Stromal cell of bone marrow (primary cell): ENCODE results near the gene CXCR2.
"Not testable (repeated sequence)": the region's sequence is repeated elsewhere in the genome, so short reads cannot be mapped to it uniquely, and the experiment has no call there.

Experiments
- DNase-seq: peaks from one replicate; pipeline ENCODE4 v3.0.0-alpha.2; 2012; ENCODE audit warnings: low read depth

Gene CXCR2

DNA sequence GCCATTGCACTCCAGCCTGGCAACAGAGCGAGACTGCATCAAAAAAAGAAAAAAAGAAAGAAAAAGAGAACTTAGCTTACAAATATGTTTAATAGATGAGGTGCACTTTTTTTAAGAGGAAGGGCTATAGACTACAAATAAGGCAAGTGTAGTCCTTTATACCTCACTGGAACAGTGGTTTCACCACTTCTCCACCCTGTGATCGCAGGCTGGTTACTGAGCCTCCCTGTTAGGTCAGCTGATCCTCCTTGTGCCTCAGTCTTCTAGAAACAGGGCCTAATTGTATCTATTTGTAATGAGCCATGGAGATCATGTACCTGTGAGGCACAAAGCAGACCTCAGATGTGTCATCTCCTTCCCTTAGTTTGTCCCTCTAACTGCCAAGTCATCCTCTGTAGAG, 4.5 kb downstream of the CXCR2 start:
- DNase-seq: no peak

DNA sequence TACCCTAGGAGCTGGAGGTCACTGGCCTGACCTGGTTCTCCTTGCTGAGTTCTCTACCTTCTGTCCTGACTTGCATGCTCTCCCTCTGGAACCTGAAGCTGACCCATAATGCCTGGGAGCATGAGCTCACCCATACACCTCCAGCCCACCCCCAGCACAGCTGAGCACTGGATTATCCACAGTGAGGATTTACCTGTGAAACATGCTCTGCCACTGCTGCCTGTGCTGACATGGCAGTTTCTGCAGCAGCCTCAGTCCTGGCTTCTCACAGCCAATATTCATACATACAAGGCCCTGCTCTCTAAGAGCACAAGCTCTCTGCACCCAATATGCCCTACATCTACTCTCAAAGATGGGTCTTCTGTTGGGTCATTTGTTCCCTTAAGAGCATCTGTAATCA, 5.0 kb downstream of the CXCR2 start:
- no peak for DNase-seq

DNA sequence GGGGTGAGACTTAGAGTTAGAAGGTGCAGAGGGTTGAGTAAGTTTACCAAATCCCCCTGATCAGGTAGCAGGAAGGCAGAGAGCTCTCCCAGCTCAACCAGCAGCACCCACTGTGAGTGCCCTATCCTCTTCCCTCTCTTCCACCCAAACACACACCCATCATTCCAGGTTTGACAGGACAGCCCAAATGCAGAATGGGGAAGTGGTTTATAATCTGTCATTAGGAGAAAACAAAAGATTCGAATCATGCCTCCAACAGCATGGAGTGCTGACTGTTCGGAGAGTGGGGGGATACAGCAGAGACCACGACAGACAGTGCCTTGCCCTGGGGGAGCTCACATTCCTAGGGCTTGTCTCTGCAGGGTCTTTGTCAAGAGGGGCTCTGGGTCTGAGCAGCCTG, 11.7 kb downstream of the CXCR2 start:
- no peak for DNase-seq

DNA sequence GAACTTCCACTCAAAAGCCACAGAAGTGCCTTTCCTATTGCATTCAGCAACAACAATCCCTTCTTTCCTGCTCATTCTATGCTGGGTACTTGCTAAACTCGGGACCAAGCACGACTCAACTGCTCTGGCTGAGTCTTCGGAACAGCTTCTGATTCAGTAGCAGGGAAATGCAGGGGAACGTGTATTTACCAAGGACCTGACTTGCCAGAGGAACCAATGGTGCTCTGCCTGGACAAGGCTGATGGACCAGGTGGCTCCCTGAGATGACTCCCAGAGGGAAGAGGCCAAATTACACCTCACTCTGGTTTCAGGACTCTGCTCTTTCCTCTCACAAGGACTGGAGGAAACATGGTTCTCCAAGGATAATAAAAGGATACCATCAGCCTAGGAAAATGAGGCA, 12.2 kb downstream of the CXCR2 start:
- no peak for DNase-seq

DNA sequence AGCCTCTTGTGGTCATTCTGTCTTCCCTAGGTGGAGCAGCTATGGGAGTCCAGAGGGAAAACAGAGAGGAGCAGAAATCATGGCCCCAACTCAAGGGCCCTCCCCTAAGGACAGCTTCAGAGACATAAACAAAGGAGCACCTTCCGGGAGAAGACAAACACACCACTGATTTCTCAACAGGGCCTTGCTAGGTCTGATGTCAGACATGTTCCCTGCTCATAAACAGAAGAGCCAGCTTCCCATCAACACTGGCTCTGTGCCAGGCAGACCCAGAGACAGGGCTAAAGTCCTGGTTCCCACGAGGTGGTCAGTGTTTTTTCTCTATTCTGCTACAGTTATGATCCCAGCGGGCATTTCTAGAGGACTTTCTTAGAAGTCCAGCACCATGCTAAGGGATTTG, 19.3 kb downstream of the CXCR2 start:
- DNase-seq: no peak

DNA sequence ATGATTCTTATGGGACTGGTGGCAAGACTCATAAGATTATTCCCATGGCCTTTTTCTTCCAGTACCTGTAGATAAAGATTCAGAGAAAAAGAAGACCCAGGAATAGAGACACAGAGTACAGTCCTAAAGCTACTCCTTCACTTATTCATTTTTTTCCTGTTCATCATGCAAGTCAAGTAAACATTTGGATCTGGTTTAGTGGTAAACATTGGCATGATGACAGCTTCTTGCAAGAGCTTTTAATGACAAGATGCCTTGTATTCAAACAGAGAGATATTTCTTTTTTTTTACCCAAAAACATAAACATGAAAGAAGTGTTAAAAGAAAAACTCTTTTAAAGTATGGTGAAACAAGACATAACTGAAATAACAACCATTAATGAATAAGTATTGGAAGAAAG, 20.2 kb downstream of the CXCR2 start:
- no peak for DNase-seq

DNA sequence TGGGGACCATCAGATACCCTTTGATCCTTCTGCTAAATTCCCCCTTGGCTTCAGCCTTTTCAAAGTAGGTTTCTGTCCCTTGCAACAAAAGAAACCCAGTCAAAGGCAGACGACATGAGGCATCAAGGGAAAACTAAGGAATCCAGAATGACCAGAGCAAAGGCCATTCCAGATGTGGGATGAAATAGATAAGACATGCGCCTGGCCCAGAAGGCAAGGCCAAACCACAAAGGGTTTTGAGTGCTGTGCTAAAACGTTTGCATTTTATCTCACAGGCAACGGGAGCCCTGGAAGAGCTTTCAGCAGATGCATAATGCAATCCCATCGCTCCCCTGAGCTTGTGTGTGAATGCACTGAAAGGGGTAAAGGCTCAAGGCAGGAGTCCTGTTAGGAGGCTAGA, 23.3 kb downstream of the CXCR2 start:
- DNase-seq: no peak

DNA sequence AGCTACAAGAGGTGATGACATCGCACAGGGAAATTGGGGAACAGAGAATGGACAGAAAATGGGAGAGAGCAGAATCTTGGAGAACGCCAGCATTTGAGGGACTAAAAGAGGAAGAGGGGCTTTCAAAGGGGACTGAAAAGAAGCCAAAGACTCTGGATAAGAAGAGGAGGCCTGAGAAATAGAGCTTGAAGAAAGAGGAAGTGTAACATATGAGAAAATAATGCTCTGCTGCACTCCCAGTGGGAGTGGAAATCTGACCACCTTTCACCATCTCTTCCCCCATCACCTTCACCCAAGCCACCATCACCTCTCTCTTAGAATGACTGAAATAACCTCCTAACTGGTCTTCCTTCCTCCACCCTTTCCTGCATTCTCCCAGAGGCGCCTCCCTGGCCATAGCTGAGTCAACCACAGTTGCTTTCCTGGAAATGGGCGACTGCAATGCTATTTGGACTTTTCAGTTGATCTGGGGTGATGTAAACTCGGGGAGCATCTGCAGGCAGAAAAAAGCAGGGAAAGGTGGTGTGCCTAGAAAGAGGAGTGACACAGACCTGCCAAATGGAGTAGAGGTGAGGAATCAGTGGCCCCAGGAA, 24.1 kb downstream of the CXCR2 start:
- no peak for DNase-seq

DNA sequence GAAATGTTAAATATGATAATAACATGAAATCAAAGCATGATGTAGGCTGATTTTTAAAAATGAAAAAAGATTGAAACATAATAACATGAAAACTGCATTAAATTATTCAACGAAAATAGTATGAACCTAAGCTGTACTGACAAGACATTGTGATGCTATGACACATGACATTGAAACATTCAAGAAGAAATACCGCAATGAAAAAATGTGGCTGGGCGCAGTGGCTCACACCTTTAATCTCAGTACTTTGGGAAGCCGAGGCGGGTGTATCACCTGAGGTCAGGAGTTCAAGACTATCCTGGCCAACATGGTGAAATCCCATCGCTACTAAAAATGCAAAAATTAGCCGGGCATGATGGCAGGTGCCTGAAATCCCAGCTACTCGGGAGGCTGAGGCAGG, 26.3 kb downstream of the CXCR2 start:
- no peak for DNase-seq

DNA sequence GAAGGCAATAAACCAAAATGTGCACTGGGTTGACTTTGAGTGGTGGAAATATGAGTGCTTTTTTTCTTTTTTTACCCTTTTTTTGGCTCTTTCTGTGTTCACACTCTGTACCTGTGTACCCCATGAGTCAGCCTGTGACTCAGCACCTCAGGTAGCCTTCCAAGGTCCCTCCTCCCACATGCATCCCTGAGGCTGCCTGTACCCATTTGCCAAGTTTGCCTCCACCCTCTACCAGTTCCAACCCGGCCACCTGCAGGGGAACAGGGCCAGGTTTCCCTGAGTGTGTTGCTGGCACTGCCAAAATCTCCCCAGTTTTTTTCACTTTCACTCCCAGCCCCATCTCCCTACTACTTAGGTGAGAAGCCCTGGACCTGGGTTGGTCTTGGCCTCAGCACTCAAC, 26.9 kb downstream of the CXCR2 start:
- DNase-seq: no peak

DNA sequence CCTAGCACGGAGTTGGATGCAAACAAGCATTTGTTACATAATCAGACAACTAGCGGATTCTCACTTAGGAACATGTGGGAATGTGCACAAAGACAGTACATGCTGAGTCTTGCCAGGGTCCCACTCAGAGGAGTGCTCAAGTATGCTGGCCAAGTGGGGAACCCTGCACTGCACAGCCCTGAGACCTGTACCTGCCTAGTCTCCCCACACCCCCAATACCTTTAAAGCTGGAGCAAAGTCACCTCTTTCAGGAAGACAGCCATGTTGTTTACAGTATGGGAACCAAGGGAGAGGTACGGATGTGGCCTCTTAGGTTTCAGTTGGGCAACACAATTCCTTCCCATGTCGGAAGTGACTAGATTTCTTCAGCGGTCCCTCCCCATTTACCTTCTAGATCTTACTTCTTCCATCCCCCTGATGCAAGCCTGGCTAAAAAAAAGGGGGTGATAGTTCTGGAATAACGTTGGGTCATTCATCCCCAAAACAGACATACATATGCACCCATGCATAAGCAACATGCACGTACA, 30.2 kb downstream of the CXCR2 start:
- DNase-seq: no peak

DNA sequence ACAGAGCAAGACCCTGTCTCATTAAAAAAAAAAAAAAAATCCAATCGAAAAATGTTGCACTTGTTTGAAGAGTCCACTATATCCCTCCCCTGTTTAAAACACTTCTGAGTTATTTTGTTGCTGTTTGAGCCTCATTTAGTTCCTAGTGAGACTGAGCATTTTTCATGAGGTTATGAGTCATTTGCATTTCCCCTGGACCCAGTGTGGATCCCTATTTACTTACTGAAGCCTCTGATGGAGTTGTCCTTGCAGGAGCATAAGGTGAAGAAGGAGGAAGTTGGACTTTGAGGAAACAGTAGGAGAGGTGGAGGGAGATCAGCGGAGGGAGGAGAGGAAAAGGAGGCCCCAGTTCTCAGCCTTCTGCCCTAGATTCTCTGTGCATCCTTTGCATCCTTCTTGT, 35.8 kb downstream of the CXCR2 start:
- DNase-seq: no peak

DNA sequence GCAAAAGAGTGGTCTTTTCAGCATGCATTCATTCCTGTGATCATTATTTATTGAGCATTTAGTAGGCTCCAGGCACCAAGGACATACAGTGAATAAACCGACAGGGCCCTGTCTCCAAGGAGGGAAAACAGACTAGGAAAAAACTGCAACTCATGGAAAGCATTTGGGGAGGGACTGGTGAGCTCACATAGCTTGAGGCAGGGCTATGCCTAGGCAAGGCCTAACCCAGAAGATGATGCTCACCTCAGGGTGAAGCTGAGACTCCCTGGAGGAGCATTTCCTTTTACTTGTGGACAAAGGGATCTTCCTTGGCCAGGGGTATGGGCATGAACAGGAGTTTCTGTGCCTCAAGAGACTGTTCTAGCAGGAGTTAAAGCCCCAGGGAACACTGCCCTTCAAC, 37.0 kb downstream of the CXCR2 start:
- no peak for DNase-seq

DNA sequence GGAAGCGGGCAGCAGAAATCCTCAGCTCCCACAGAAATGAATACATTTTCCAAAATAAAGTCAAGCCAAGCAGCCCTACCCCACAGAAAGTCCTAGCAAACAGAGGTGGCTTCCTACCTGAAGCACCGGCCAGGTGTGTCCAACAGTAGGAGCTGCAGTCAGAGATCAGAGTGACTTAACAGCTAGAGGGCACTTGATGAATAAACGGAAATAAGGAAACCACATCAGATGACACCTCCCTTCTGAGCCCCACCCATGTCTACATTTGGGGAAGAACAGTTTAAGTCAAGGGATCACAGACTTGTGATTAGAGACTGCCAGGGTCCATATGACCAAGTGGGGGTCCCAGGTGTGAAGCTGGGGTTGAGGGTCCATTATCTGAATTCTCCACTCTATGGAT, 41.0 kb downstream of the CXCR2 start, which contains the start of gene CXCR1:
TSS of gene CXCR1 (minus strand) at position 172 of the 400 bp plus-strand sequence. CDS start 1,751 bp downstream, outside the sequence.
- no peak for DNase-seq

DNA sequence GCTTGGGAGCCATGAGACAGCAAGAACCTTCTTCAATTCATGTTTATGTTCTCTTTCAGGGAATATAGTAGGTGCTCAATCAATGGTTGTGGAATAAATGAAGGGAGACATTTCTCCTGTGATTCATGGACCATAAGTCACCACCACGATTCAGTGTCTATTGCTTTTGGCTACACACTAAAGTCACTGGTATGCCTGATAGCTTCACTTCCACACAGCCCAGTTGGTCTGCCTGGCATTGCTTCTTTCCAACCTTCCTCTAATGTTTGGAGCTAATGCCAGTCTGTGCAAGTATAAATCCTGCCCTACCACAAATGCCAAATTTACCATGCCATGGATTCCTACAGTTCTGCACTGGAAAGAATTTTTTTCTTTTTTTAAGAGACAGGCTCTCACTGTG, 42.2 kb downstream of the CXCR2 start:
- DNase-seq: no peak

DNA sequence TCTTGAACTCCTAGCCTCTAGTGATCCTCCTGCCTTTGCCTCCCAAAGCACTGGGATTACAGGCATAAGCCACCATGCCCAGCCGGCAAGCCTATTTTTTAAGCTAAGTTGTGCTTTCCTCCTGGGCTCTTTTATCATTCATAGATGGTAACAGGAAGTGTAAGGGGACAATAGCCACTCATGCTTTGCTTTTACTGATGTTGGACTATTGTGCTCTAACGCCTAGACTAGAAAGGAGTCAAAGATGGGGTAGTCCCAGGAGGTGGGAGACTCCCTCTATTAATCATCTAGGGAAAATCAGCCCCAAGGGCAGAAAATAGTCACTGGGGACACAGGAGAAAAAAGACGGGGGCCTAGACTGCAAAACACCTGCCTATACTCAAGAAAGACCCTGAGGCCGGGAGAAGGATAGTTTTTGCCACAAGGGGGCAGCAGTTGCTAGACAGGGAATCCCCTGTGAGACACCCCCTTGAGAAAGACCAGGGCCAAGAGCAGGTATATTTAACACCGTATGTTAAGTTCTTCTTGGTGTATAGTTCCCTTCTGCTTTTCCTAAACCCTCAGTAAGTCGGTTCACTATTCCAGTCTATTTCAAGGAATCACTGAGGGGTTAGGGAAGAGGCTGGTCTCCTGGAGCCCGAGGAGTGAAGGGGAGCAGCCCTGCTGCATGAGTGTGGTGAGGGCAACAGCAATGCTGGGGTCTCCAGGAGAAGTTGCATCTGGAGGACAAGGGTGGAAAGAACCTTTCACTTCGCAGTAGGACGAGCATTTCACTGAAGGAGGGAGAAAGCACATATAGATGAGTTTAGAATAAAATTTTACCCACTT, 43.0 kb downstream of the CXCR2 start:
- no peak for DNase-seq

DNA sequence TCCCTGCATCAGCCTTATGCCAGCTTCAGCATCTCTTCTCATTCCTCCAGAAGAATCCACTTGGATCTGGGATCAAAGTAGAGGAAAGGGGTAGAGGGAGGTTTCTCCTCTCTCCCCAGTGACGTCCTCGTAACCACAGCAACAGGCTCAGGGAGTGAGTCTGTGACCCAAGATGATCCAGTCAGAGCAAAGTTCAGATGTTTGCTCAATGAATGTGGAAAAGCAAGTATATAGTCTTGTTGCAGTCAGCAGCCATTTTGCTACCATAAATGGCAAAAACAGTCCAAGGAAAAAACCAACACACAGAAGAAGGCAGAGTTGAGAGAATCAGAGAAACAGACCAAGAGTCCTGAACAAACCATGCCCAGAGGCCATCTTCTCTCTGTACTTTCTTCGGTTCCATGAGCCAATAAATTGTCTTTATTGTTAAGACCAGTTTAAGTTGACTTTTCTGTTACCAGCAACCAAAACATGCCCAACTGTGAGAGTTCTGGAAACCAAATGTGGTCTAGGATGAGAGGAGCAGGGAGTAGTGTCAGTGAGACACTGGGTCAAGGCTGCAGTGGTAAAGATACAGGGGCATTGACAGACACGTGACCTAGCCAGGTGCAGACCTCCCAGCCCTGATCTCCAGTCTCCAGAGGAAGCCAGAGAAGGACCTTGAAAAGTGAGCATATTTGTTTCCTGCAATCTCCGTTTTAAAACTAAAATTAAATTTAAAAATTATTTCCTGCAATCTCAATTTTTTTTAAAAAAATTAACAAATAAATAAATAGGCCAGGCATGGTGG, 44.1 kb downstream of the CXCR2 start:
- peak; percentile 23 for DNase-seq

DNA sequence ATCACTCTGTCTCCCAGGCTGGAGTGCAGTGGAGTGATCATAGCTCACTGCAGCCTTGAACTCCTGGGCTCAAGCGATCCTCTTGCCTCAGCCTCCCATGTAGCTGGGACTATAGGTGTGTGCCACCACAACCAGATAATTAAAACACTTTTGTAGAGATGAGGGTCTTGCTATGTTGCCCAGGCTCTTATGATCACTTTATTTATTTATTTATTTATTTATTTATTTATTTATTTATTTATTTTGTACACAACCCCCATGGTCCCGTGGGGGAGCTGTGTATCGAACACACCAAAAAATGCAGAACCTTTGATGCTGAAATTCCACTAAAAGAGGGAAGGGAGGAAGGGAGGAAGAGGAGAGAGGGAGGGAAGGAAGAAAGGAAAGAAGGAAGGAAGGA, 45.9 kb downstream of the CXCR2 start:
- DNase-seq: not testable (repeated sequence)

DNA sequence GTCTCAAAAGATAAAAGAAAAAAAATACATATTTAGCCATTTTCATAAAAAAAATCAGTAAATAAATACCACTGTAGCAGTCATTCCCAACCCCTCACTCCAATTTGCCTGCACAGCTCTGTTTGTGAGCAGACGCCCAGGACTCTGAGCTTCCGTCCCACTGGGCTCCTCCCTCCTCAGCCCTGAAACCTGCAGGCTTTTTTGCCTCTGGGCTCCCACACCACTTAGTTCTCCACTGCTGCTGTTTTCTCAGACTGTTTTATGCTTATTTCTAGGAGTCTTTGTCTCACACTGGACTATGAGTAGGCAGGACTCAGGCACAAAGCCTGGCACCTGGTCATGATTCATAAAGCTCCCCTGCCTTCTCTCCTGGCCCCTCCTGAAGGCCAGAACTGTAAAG, 47.0 kb downstream of the CXCR2 start:
- DNase-seq: no peak

DNA sequence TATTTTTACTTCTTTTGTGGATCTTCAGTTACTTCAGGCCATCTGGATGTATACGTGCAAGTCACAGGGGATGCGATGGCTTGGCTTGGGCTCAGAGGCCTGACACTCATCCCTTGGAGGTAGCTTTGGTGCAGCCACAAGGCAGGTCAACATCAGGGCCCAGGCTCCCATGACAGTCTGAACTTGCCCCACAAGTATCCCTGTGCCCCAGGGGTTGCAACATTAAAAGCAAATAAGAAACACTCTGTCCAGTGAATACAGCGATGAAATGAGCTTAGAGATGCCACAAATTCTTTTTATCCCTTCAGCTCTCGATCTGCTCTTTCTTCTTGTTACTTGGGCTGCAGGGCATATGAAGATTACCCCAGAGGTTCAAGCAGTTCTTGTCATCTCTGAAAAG, 54.0 kb downstream of the CXCR2 start:
- no peak for DNase-seq

DNA sequence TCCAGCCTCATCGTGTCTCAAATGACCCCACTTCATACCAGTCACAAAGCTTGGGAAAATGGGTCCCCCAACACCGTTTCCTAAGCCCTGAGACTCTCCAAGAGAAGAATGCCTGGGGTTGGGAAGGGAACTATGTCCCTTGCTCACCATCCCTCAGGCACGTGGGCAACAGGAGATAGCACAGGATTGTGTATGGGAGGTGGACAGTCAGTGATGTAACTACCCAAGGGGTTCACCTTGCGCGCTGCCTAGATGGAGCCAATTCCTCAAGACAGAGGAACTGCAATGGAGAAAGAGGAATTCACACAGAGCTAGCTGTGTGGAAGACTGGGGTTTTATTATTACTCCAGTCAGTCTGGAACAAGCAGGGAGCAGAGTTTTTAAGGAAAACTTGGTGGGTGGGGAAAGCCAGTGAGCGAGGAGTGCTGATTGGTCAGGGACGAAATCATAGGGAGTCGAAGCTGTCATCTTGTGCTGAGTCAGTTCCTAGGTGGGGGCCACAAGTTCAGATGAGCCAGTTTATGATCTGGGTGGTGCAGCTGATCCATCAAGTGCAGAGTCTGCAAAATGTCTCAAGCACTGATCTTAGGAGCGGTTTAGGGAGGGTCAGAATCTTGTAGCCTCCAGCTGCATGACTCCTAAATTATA, 54.8 kb downstream of the CXCR2 start:
- peak; percentile 31 for DNase-seq

DNA sequence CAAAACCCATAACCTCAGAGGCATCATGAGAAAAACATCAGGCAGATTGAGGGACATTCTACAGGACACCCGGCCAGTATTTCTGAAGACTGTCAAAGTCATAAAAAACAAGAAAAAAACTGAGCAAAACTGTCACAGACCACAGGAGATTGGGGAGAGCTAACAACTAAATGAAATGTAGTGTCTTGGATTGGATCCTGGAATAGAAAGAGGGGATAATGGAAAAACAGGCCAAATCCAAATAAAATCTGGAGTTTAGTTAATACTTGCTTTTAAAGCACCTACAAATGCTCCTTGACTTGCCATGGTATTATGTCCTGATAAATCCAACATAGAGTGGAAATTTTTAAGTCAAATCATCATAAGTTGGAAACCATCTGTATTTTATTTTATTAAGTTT, 58.5 kb downstream of the CXCR2 start:
- no peak for DNase-seq
